Type B pancreatic cell (in vitro differentiated cells): ENCODE measurements around the gene EMP1. TPM values are rescaled to one million over a fixed set of nuclear protein-coding genes. Genes with fewer than 3 reads are reported as not detected.

Source experiments
- DNase-seq: peaks from one replicate; pipeline ENCODE4 v3.0.0; 2021; ENCODE audit warnings: mixed read lengths; ENCODE audit not compliant: unreplicated experiment; ENCODE audit errors: extremely low spot score
- H3K27ac Mint-ChIP-seq: 2 replicates; pipeline ENCODE4 v1.8.0; 2021; ENCODE audit warnings: mild to moderate bottlenecking, mixed read lengths
- H3K27me3 Mint-ChIP-seq: 2 replicates; pipeline ENCODE4 v1.8.0; 2021; ENCODE audit warnings: mixed read lengths
- H3K36me3 Mint-ChIP-seq: 2 replicates; pipeline ENCODE4 v1.8.0; 2021; ENCODE audit warnings: mixed read lengths
- H3K4me1 Mint-ChIP-seq: one replicate; pipeline ENCODE4 v1.8.0; 2021; ENCODE audit warnings: mixed read lengths; ENCODE audit not compliant: unreplicated experiment
- H3K4me3 Mint-ChIP-seq: 2 replicates; pipeline ENCODE4 v1.8.0; 2021; ENCODE audit warnings: mild to moderate bottlenecking, mixed read lengths
- H3K9me3 Mint-ChIP-seq: 2 replicates; pipeline ENCODE4 v1.8.0; 2021; ENCODE audit warnings: mixed read lengths
- CTCF ChIP-seq: fragments of 200-600 bp; sonication (generic); conservative IDR thresholded peaks from 2 replicates; pipeline ENCODE4 v1.5.0; 2021; ENCODE audit warnings: antibody characterized with exemption, mild to moderate bottlenecking
- total RNA-seq: library from RNA; stranded (reverse); gene quantifications from 2 replicates; pipeline ENCODE4 v1.2.1, GENCODE V29; 2021; ENCODE audit warnings: low replicate concordance

The EMP1 gene
- total RNA-seq, 1 donor from 2014 or later, result 340 TPM

GRCh38 chr12:13187399-13187798 is 9.1 kb upstream of the EMP1 start:
- H3K36me3 Mint-ChIP-seq, result no peaks in the 10 kb centered on the region
- H3K4me1 Mint-ChIP-seq, result no peaks in the 10 kb centered on the region
- H3K9me3 Mint-ChIP-seq, result peaks cover 8% of the 10 kb centered on the region
- no peak for TF ChIP-seq CTCF
- H3K4me3 Mint-ChIP-seq, result peak overlapping the region; percentile 4
- H3K27me3 Mint-ChIP-seq, result no peaks in the 10 kb centered on the region
- no peak for DNase-seq
- peak overlapping the region; percentile 93 for H3K27ac Mint-ChIP-seq

- H3K36me3 Mint-ChIP-seq, result no peaks in the 10 kb centered on the region
- no peak overlapping the region for H3K27ac Mint-ChIP-seq
- TF ChIP-seq CTCF, result no peak
- peaks cover 11% of the 10 kb centered on the region for H3K4me1 Mint-ChIP-seq
- no peaks in the 10 kb centered on the region for H3K27me3 Mint-ChIP-seq
- no peak overlapping the region for H3K4me3 Mint-ChIP-seq
- DNase-seq, result no peak
- H3K9me3 Mint-ChIP-seq, result peaks cover 8% of the 10 kb centered on the region
Measured at GRCh38 chr12:13189264-13189663, 7.3 kb upstream of the EMP1 start.

- Mint-ChIP-seq H3K27ac (no peak overlapping the region), H3K36me3 (no peaks in the 10 kb centered on the region), H3K27me3 (no peaks in the 10 kb centered on the region), H3K4me1 (peaks cover 15% of the 10 kb centered on the region), H3K4me3 (no peak overlapping the region), H3K9me3 (peaks cover 8% of the 10 kb centered on the region)
- no peak for TF ChIP-seq CTCF
- no peak for DNase-seq
Measured at GRCh38 chr12:13190275-13190674, 6.3 kb upstream of the EMP1 start.

- Mint-ChIP-seq H3K27me3 (no peaks in the 10 kb centered on the region), H3K4me1 (peaks cover 37% of the 10 kb centered on the region), H3K4me3 (no peak overlapping the region), H3K27ac (peak overlapping the region; percentile 99), H3K36me3 (peaks cover 2% of the 10 kb centered on the region), H3K9me3 (peaks cover 4% of the 10 kb centered on the region)
- TF ChIP-seq CTCF, result no peak
- no peak for DNase-seq
Measured at GRCh38 chr12:13192719-13193118, 3.8 kb upstream of the EMP1 start.

- DNase-seq, result no peak
- H3K4me3 Mint-ChIP-seq, result no peak overlapping the region
- H3K27me3 Mint-ChIP-seq, result no peaks in the 10 kb centered on the region
- H3K4me1 Mint-ChIP-seq, result peaks cover 44% of the 10 kb centered on the region
- peak overlapping the region; percentile 99 for H3K27ac Mint-ChIP-seq
- peaks cover 4% of the 10 kb centered on the region for H3K9me3 Mint-ChIP-seq
- H3K36me3 Mint-ChIP-seq, result peaks cover 6% of the 10 kb centered on the region
- no peak for TF ChIP-seq CTCF
Measured at GRCh38 chr12:13193505-13194231, 2.9 kb upstream of the EMP1 start.
